Transverse colon (tissue), 4 donors: Measurements from ENCODE around the gene MAZ.

Experiments used
- POLR2A ChIP-seq: fragments of 450-650 bp; IDR thresholded peaks from one replicate; pipeline ENCODE4 v1.6.1; 2016; ENCODE audit warnings: antibody characterized with exemption, mild to moderate bottlenecking, moderate library complexity
- POLR2AphosphoS5 ChIP-seq, 3 donors: sonication (generic); formaldehyde crosslinking; IDR thresholded peaks; one replicate each; pipeline ENCODE4 v1.6.1; 2016; ENCODE audit warnings: antibody characterized with exemption in 3 of 3
- TF ChIP-seq, protein P1 (sequence below), 5 experiments: fragments of 200-600 bp in 3 of 5; fragments of 450-650 bp in 2 of 5; sonication (generic) in 3 of 5; IDR thresholded peaks; 1 replicate in 2 of 5; 2 replicates in 3 of 5; pipeline ENCODE4 v1.5.1; 2016 to 2017; ENCODE audit warnings: antibody characterized with exemption in 5 of 5, inconsistent platforms in 3 of 5, mild to moderate bottlenecking in 2 of 5, moderate library complexity in 1 of 5

DNA sequence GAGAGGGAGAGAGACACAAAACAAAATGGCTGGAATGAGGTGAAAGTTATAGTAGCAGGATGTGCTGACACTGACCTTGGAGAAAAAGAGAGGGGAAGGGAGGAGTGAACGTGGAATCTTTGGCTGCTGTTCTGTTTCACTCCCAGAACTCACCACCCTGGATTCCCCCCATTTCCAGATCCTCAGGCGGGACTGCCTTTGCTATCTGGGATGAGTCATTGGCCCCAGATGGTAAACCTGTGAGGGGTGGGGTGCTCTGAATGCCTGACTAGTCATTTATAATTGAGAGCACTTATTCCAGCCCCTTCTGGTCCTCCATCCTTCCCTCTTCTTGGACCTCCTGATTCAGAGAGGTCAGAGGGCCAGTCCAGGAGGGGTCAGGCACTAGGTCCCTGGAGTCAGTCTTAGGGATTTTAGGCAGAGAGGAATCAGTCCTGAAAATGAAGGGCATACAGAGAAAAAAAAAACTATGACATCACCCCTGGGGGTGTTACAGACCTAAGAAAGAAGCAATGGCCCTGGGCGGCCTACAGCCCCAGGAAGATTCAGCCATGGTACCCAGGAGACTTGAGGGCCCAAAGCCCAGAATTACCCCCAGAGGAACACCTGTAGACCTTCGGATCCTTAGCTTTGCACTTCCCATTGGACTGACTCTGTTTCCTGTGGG lies 30.5 kb upstream of the MAZ start:
- TF ChIP-seq, protein P1, sequence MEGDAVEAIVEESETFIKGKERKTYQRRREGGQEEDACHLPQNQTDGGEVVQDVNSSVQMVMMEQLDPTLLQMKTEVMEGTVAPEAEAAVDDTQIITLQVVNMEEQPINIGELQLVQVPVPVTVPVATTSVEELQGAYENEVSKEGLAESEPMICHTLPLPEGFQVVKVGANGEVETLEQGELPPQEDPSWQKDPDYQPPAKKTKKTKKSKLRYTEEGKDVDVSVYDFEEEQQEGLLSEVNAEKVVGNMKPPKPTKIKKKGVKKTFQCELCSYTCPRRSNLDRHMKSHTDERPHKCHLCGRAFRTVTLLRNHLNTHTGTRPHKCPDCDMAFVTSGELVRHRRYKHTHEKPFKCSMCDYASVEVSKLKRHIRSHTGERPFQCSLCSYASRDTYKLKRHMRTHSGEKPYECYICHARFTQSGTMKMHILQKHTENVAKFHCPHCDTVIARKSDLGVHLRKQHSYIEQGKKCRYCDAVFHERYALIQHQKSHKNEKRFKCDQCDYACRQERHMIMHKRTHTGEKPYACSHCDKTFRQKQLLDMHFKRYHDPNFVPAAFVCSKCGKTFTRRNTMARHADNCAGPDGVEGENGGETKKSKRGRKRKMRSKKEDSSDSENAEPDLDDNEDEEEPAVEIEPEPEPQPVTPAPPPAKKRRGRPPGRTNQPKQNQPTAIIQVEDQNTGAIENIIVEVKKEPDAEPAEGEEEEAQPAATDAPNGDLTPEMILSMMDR (IDR thresholded peaks at IDR 0.05) = no peak
- no peak for TF ChIP-seq POLR2AphosphoS5 (IDR thresholded peaks at IDR 0.05)
- TF ChIP-seq POLR2A = no peak
